SIG-M5 treated with dmso at 0.1 percent for 504 hours (cell line): ENCODE results near the gene ELP1.

ENCODE experiments used
- DNase-seq: peaks from one replicate; lab custom pipeline; 2025; ENCODE audit not compliant: unreplicated experiment; lab: John Stamatoyannopoulos, UW

Gene ELP1

DNA sequence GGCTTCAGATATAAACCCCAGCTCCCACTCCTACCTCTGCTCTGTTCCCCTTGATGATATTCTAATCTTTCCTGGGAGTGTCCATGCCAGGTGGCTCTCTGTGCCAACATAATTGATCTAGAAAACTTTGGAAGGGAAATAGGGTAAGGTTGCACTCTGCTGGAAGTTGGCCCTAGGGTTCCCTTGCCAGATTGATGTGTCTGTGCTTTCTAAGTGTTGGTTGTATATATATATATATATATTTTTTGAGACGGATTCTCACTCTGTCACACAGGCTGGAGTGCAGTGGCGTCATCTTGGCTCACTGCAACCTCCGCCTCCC, 101.8 kb downstream of the ELP1 start:
- DNase-seq: no peak

DNA sequence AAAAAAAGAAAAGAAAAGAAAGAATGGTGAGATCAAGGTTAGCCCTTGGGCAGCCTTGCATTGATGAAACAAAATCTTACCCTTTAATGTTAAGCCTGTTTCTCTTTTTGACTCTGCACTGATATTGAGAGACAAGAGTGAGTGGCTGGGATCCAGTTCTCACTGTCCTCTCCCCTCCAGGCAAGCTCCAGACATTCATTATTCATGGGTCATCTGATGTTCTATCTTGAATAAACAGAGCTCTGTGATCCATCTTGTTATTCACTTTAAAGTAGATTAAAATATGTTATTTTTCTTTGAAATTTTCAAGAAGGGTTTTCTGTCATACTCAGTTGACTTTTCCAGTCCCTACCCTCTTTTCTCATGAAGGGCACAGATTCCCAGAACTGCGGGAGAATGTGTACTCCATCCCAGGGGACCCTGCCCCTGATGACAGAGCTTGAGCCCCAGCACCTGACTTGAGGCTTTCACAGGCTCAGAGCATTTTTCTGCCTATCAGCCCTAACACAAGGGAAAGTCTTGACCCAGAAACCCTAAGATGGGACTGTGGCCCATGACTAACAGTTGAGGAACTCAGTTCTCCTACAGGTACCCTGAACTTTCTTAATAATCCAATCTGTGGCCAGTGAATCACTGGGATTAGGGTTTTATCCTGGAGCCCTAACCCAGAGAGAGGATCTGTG, 102.3 kb downstream of the ELP1 start:
- DNase-seq: no peak

DNA sequence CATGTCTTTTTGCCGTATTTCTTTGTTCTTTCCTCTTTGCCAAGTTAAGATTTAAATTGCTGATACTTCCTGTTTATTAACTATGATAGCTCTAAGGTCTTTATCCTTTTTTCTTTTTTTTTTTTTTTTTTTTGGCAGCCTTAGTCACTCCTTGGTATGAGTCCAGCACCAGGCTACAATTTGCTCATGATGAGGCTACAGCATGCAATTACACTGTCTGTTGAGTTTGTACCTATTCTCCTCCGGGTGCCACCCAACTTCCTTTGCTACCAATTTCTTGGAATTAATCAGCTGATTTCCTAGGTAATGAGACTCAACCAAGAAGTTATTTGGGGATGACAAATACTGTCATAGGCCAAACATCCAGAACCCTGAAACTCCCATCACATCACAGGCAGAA, 103.7 kb downstream of the ELP1 start:
- no peak for DNase-seq

DNA sequence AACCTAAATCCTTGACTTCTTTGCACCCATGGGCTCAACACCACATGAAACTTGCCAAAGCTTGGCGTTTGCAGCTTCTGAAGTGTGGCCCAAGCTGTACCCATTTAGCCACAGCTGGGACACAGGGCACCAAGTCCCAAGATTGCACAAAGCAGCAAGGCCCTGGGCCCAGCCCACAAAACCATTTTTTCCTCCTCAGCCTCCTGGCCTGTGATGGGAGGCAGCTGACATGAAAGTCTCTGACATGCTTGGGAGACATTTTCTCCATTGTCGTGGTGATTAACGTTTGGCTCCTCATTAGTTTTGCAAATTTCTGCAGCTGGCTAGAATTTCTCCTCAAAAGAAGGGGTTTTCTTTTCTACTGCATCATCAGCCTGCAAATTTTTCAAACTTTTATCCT, 110.1 kb downstream of the ELP1 start:
- no peak for DNase-seq
